ENCODE measurements around the gene TMEM234. TPM values are rescaled to one million over a fixed set of nuclear protein-coding genes. Genes with fewer than 3 reads are reported as not detected.

TMEM234 gene
- total RNA-seq, 1 donor from 2014 or later = 9.8 TPM

- DNase-seq = peak; percentile 24
Measured at GRCh38 chr1:32199717-32200072, 22.5 kb downstream of the TMEM234 start.

- DNase-seq = no peak
Measured at GRCh38 chr1:32199043-32199716, 23.0 kb downstream of the TMEM234 start.

- DNase-seq = no peak
Measured at GRCh38 chr1:32198237-32199042, 23.7 kb downstream of the TMEM234 start.

GRCh38 chr1:32197837-32198236 is 24.3 kb downstream of the TMEM234 start:
- no peak for DNase-seq

- no peak for DNase-seq
Measured at GRCh38 chr1:32197074-32197473, 25.1 kb downstream of the TMEM234 start.

- no peak for DNase-seq
Measured at GRCh38 chr1:32195972-32196823, 26.0 kb downstream of the TMEM234 start.

GRCh38 chr1:32195531-32195930 is 26.6 kb downstream of the TMEM234 start:
- no peak for DNase-seq

- no peak for DNase-seq
Measured at GRCh38 chr1:32194984-32195383, 27.2 kb downstream of the TMEM234 start.

GRCh38 chr1:32192220-32192948 is 29.8 kb downstream of the TMEM234 start:
- no peak for DNase-seq

GRCh38 chr1:32187850-32188249 is 34.3 kb downstream of the TMEM234 start:
- DNase-seq = no peak

- no peak for DNase-seq
Measured at GRCh38 chr1:32186491-32186890, 35.7 kb downstream of the TMEM234 start.

GRCh38 chr1:32186077-32186476 is 36.1 kb downstream of the TMEM234 start:
- DNase-seq = no peak

- DNase-seq = no peak
Measured at GRCh38 chr1:32184650-32185049, 37.5 kb downstream of the TMEM234 start.

GRCh38 chr1:32182060-32182459 is 40.1 kb downstream of the TMEM234 start:
- DNase-seq = no peak

GRCh38 chr1:32181563-32181962 is 40.6 kb downstream of the TMEM234 start:
- no peak for DNase-seq

GRCh38 chr1:32181065-32181464 is 41.1 kb downstream of the TMEM234 start:
- DNase-seq = no peak

- DNase-seq = no peak
Measured at GRCh38 chr1:32180186-32181060, 41.7 kb downstream of the TMEM234 start.

- peak; percentile 91 for DNase-seq
Measured at GRCh38 chr1:32179443-32180185, 42.5 kb downstream of the TMEM234 start, which contains the start of gene TXLNA. TXLNA (plus strand) TSS chr1:32179675; CDS start chr1:32180346, 671 bp downstream.

- no peak for DNase-seq
Measured at GRCh38 chr1:32179193-32179442, 43.0 kb downstream of the TMEM234 start.

- DNase-seq = no peak
Measured at GRCh38 chr1:32178380-32179192, 43.6 kb downstream of the TMEM234 start.
